Prostate gland (tissue), 1 donor: ENCODE data around the gene UBL7.
"Not testable (repeated sequence)": the region's sequence is repeated elsewhere in the genome, so short reads cannot be mapped to it uniquely, and the experiment has no call there.

Experiments used
- POLR2A ChIP-seq: fragments of 450-650 bp; IDR thresholded peaks from one replicate; pipeline ENCODE4 v1.6.1; 2016; ENCODE audit warnings: antibody characterized with exemption, mild to moderate bottlenecking
- POLR2AphosphoS5 ChIP-seq: sonication (generic); formaldehyde crosslinking; IDR thresholded peaks from one replicate; pipeline ENCODE4 v1.6.1; 2017; ENCODE audit warnings: antibody characterized with exemption

GRCh38 chr15:74459798-74460197 lies 1.2 kb downstream of the UBL7 start:
- not testable (repeated sequence) for TF ChIP-seq POLR2AphosphoS5, POLR2A
